Muscle layer of duodenum (tissue), 2 donors: ENCODE data around the gene HYCC2.
A peak's percentile ranks its signal among the peaks of the same experiment; 100 is the strongest.
"Not testable (repeated sequence)": the region's sequence is repeated elsewhere in the genome, so short reads cannot be mapped to it uniquely, and the experiment has no call there.

ENCODE experiments used
- H3K27ac ChIP-seq: one replicate; pipeline ENCODE4 v1.7.0; 2013; ENCODE audit warnings: mild to moderate bottlenecking, low read length
- H3K27me3 ChIP-seq: one replicate; pipeline ENCODE4 v1.7.0; 2013; ENCODE audit warnings: low read depth, mild to moderate bottlenecking, control low read depth, low read length
- H3K36me3 ChIP-seq, 2 donors: one replicate each; pipeline ENCODE4 v1.7.0; 2013; ENCODE audit warnings: low read length in 2 of 2, control low read depth in 1 of 2, mild to moderate bottlenecking in 1 of 2; ENCODE audit not compliant: insufficient read depth in 2 of 2, control insufficient read depth in 1 of 2
- H3K4me1 ChIP-seq, 2 donors: one replicate each; pipeline ENCODE4 v1.7.0; 2013; ENCODE audit warnings: low read length in 2 of 2, mild to moderate bottlenecking in 2 of 2, control low read depth in 1 of 2, moderate library complexity in 1 of 2; ENCODE audit not compliant: insufficient read depth in 2 of 2, control insufficient read depth in 1 of 2
- H3K4me3 ChIP-seq, 2 donors: one replicate each; pipeline ENCODE4 v1.7.0; 2013; ENCODE audit warnings: low read length in 2 of 2, low read depth in 1 of 2, mild to moderate bottlenecking in 1 of 2
- H3K9me3 ChIP-seq, 2 donors: one replicate each; pipeline ENCODE4 v1.7.0; 2013; ENCODE audit warnings: low read length in 2 of 2, control low read depth in 1 of 2, mild to moderate bottlenecking in 1 of 2; ENCODE audit not compliant: control insufficient read depth in 1 of 2
- donor health status: healthy.

Gene HYCC2

DNA sequence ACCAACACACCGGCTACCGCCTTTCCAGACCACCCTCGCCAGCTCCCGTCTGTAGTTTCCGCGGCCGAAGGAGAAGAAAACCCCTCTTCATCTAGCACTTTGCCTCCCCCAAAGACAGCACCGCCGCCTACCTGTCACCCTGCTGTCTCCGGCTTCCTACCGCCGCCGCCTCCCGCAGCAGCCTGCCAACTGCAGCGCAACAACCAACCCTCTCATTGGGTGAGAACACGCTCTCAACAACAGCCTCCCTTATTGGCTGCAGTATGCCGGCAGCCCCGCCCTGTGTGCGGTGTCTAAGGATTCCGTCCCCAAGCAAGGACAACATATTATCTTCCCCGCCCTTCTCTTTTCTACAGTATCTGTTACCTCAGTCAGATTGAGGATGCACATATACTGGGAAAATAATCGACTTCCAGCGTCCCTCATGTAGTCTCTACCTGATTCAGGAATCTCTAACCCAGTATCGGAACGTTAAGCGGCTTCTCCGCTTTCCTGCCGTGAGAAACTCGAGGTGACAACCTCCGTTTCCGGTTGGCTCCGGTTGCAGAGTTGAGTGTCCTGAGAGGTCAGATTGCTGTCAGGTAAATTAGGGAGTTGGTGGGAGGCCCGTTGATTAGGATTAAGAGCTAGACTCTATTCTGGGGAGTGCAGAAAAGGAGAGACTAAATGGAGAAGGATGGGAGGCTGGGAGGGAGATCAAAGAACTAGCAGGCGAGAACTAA, at the start of gene HYCC2, which contains the start of gene NDUFB3:
HYCC2 (minus strand) TSS at position 193 of the 722 bp plus-strand sequence. CDS start 47,662 bp downstream, outside the sequence.
NDUFB3 (plus strand) TSS at position 523 of the 722 bp plus-strand sequence. CDS start 6,882 bp downstream, outside the sequence.
- Histone ChIP-seq H3K4me3 (peak within 1 kb of the TSS; percentile 98 to 100), H3K27ac (peak within 1 kb of the TSS; percentile 97), H3K4me1 (peaks cover 14 to 41% of the 10 kb centered on the region in 2 donors), H3K36me3 (no peaks in the 10 kb centered on the region), H3K9me3 (no peaks in the 10 kb centered on the region), H3K27me3 (no peaks in the 10 kb centered on the region)

GRCh38 chr2:201118961-201119854, 47.7 kb upstream of the HYCC2 start:
- Histone ChIP-seq H3K27ac (peak overlapping the region; percentile 98), H3K27me3 (no peaks in the 10 kb centered on the region), H3K4me3 (peak overlapping the region; percentile 87 to 96), H3K9me3 (no peaks in the 10 kb centered on the region), H3K36me3 (peaks cover 0 to 8% of the 10 kb centered on the region in 2 donors), H3K4me1 (peaks cover 21 to 30% of the 10 kb centered on the region in 2 donors)

DNA sequence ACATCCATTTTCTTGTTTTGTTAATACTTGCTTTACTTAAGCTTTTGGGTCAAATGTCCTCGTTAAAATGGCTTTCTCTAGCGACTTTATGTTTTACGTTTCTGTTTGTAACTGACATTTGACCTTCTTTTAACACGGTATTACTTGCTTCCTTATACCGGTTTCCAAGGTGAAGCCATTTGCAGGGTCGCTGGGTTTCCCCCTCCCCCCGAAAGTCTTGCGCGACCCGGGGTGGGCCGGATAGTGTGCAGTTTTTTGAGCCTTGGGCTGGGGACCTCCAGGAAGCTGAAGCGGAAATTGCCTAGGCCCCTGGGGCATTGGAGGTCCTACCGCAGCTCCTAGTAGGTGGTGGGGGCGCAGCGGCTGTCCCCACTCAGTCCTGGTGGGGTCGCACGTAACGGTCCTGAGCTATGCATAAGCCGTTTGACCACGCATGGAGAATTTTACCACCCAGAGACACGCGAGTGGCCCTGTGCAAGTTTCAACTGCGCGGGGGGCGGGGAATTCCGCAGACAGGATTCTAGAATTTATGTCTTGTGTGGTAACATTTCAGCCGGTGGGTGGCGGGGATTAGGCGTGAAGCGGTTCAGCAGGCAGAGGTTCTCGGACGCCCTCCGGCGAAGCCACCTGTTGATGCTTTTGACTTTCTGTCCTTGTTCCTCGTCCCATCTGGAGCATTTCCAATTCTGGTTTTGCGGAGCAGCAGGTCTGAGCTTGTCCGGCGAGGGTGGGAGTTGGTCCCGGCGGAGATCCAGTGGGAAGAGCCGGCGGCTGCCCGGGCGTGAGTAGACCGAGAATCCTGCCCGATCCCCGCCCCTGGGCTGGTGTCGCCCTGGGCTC, 46.9 kb upstream of the HYCC2 start:
- Histone ChIP-seq H3K27me3 (no peaks in the 10 kb centered on the region), H3K36me3 (peaks cover 0 to 8% of the 10 kb centered on the region in 2 donors), H3K9me3 (no peaks in the 10 kb centered on the region), H3K4me3 (peak overlapping the region; percentile 87 to 96), H3K27ac (peak overlapping the region; percentile 98), H3K4me1 (peaks cover 13 to 22% of the 10 kb centered on the region in 2 donors)

GRCh38 chr2:201117735-201118094, 46.2 kb upstream of the HYCC2 start:
- not testable (repeated sequence) for H3K36me3 ChIP-seq, H3K9me3 ChIP-seq, H3K27me3 ChIP-seq
- Histone ChIP-seq H3K4me1 (peaks cover 8 to 15% of the 10 kb centered on the region in 2 donors), H3K4me3 (peak overlapping the region; percentile 87 to 96), H3K27ac (peak overlapping the region; percentile 98)

GRCh38 chr2:201116959-201117734, 45.7 kb upstream of the HYCC2 start:
- peak overlapping the region; percentile 98 for H3K27ac ChIP-seq
- peaks cover 3 to 15% of the 10 kb centered on the region in 2 donors for H3K4me1 ChIP-seq
- H3K9me3 ChIP-seq, result no peaks in the 10 kb centered on the region
- H3K27me3 ChIP-seq, result no peaks in the 10 kb centered on the region
- peak overlapping the region; percentile 87 to 96 for H3K4me3 ChIP-seq
- H3K36me3 ChIP-seq, result peaks cover 0 to 8% of the 10 kb centered on the region in 2 donors

DNA sequence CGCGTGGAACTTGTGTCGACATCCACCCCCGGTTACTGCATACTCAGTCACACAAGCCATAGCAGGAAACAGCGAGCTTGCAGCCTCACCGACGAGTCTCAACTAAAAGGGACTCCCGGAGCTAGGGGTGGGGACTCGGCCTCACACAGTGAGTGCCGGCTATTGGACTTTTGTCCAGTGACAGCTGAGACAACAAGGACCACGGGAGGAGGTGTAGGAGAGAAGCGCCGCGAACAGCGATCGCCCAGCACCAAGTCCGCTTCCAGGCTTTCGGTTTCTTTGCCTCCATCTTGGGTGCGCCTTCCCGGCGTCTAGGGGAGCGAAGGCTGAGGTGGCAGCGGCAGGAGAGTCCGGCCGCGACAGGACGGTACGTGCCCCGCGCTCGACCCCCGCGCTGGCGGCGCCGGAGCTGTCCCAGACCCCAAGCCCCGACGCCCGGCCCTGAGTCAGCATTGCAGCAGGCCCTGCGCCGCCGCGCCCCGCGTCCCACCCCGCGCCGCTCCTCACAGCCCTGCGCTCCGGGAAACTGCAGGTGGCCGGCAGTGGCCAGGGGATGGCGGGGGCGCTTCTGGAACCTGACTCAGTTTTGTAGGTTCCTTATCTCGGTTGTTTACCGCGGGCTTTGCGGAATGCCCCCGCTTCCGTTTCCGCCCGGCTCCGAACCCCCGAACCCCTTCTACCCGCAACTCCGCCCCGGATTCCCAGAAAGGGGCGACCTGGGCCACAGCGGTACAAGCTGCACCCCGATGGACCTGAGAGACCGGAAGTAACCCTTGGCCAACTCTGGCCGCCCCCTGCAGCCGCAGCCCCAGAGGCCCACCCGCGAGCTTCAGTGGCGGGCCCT, 44.9 kb upstream of the HYCC2 start, which contains the start of gene CFLAR:
CFLAR (plus strand) TSS at position 50 of the 844 bp plus-strand sequence. CDS start 13,702 bp downstream, outside the sequence.
- no peaks in the 10 kb centered on the region for H3K9me3 ChIP-seq
- H3K27me3 ChIP-seq, result no peaks in the 10 kb centered on the region
- H3K4me3 ChIP-seq, result peak within 1 kb of the TSS; percentile 87 to 96
- H3K36me3 ChIP-seq, result peaks cover 0 to 8% of the 10 kb centered on the region in 2 donors
- peaks cover 3 to 10% of the 10 kb centered on the region in 2 donors for H3K4me1 ChIP-seq
- H3K27ac ChIP-seq, result peak within 1 kb of the TSS; percentile 98

GRCh38 chr2:201114846-201115245, 43.4 kb upstream of the HYCC2 start:
- Histone ChIP-seq H3K4me1 (peaks cover 0 to 3% of the 10 kb centered on the region in 2 donors), H3K27ac (peak overlapping the region; percentile 7), H3K36me3 (peaks cover 0 to 8% of the 10 kb centered on the region in 2 donors), H3K9me3 (no peaks in the 10 kb centered on the region), H3K4me3 (no peak overlapping the region), H3K27me3 (no peaks in the 10 kb centered on the region)

- H3K27me3 ChIP-seq, result no peaks in the 10 kb centered on the region
- H3K4me3 ChIP-seq, result no peak overlapping the region
- peaks cover 0 to 8% of the 10 kb centered on the region in 2 donors for H3K36me3 ChIP-seq
- H3K4me1 ChIP-seq, result peaks cover 0 to under 1% of the 10 kb centered on the region in 2 donors
- H3K9me3 ChIP-seq, result no peaks in the 10 kb centered on the region
- no peak overlapping the region for H3K27ac ChIP-seq
Observed at GRCh38 chr2:201114350-201114749, 42.9 kb upstream of the HYCC2 start.

- Histone ChIP-seq H3K27me3 (no peaks in the 10 kb centered on the region), H3K27ac (no peak overlapping the region), H3K9me3 (no peaks in the 10 kb centered on the region), H3K4me3 (no peak overlapping the region), H3K4me1 (no peaks in the 10 kb centered on the region), H3K36me3 (peaks cover 0 to under 1% of the 10 kb centered on the region in 2 donors)
Observed at GRCh38 chr2:201111096-201111495, 39.6 kb upstream of the HYCC2 start.
